HS-27A (cell line): ENCODE results near the gene AGBL4.

Experiments
- DNase-seq: peaks from one replicate; pipeline ENCODE4 v3.0.0-alpha.2; 2012; ENCODE audit warnings: low read depth, missing footprints

Gene AGBL4

GRCh38 chr1:48644905-48645605 lies 1378.7 kb downstream of the AGBL4 start:
- no peak for DNase-seq

GRCh38 chr1:48644190-48644900 lies 1379.4 kb downstream of the AGBL4 start:
- DNase-seq: no peak

- no peak for DNase-seq
Measured at GRCh38 chr1:48643193-48643592, 1380.6 kb downstream of the AGBL4 start.

GRCh38 chr1:48640836-48641492 lies 1382.8 kb downstream of the AGBL4 start:
- no peak for DNase-seq

GRCh38 chr1:48629867-48630266 lies 1393.9 kb downstream of the AGBL4 start:
- no peak for DNase-seq

- no peak for DNase-seq
Measured at GRCh38 chr1:48627486-48627885, 1396.3 kb downstream of the AGBL4 start.

- no peak for DNase-seq
Measured at GRCh38 chr1:48619539-48619938, 1404.2 kb downstream of the AGBL4 start.

- no peak for DNase-seq
Measured at GRCh38 chr1:48617252-48617651, 1406.5 kb downstream of the AGBL4 start.

- DNase-seq: no peak
Measured at GRCh38 chr1:48616710-48617109, 1407.0 kb downstream of the AGBL4 start.

- no peak for DNase-seq
Measured at GRCh38 chr1:48611841-48612240, 1411.9 kb downstream of the AGBL4 start.

- no peak for DNase-seq
Measured at GRCh38 chr1:48610628-48611542, 1412.9 kb downstream of the AGBL4 start.

GRCh38 chr1:48608882-48609281 lies 1414.9 kb downstream of the AGBL4 start:
- no peak for DNase-seq

GRCh38 chr1:48603222-48603621 lies 1420.5 kb downstream of the AGBL4 start:
- no peak for DNase-seq

- DNase-seq: no peak
Measured at GRCh38 chr1:48602349-48602748, 1421.4 kb downstream of the AGBL4 start.

- DNase-seq: no peak
Measured at GRCh38 chr1:48600182-48600581, 1423.6 kb downstream of the AGBL4 start.

- no peak for DNase-seq
Measured at GRCh38 chr1:48597663-48598062, 1426.1 kb downstream of the AGBL4 start.

GRCh38 chr1:48596046-48596445 lies 1427.7 kb downstream of the AGBL4 start:
- DNase-seq: no peak

GRCh38 chr1:48595613-48596012 lies 1428.1 kb downstream of the AGBL4 start:
- DNase-seq: no peak

- DNase-seq: no peak
Measured at GRCh38 chr1:48592330-48592729, 1431.4 kb downstream of the AGBL4 start.

- no peak for DNase-seq
Measured at GRCh38 chr1:48591181-48591580, 1432.6 kb downstream of the AGBL4 start.

- DNase-seq: no peak
Measured at GRCh38 chr1:48588061-48588460, 1435.7 kb downstream of the AGBL4 start.

GRCh38 chr1:48582408-48582807 lies 1441.3 kb downstream of the AGBL4 start:
- DNase-seq: no peak
